ENCODE measurements around the gene OBSL1. TPM values are rescaled to one million over a fixed set of nuclear protein-coding genes. Genes with fewer than 3 reads are reported as not detected.

The OBSL1 gene
- polyA plus RNA-seq, 3 donors = 0.09 TPM; not detected in 2

DNA sequence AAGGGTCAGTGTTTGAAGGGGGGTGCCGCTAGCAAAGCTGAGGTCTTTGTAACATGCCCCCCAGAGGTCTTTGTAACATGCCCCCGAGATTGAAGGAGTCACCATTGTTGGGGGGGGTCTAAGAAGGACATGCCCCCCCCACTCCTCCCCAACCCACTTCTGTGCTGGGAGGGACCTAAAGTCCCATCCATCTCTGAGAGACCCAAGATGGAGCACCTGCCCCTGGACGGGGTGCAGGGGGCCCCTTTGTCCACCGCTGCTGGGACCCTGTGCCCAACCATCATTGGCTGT, 63.0 kb downstream of the OBSL1 start:
- Mint-ChIP-seq H3K4me1 (peaks cover 14% of the 10 kb centered on the region), H3K9me3 (peaks cover 2 to 20% (median 14%) of the 10 kb centered on the region in 7 donors), H3K4me3 (no peak overlapping the region), H3K36me3 (peaks cover 45% of the 10 kb centered on the region in 2 donors), H3K27me3 (ENCODE audit: low read depth in 3 of 3) (peaks cover 40 to 55% (median 50%) of the 10 kb centered on the region in 3 donors), H3K27ac (no peak overlapping the region)
- no peak overlapping the region for H3K9ac ChIP-seq (ENCODE audit: insufficient read depth, low read length, poor library complexity, severe bottlenecking)
- peaks cover 6% of the 10 kb centered on the region for H4K20me1 ChIP-seq (ENCODE audit: insufficient read depth, low read length)
- no peak overlapping the region for H2AFZ ChIP-seq (ENCODE audit: insufficient read depth, low read depth, low read length, poor library complexity, severe bottlenecking)
- no peak overlapping the region for H3K27ac ChIP-seq (ENCODE audit: low read depth in 1 of 2, low read length in 2 of 2)
- DNase-seq = no peak
- no peaks in the 10 kb centered on the region for H3K79me2 ChIP-seq (ENCODE audit: insufficient read depth, low read length)
- WGBS (ENCODE audit: insufficient coverage) = 60% methylated on average over 1 of the region's 4 CpGs
- no peak overlapping the region for H3K4me2 ChIP-seq (replicated peaks; ENCODE audit: extremely low read depth, low read length, poor library complexity, severe bottlenecking)
- peaks cover 37 to 42% of the 10 kb centered on the region in 2 donors for H3K36me3 ChIP-seq (replicated peaks in 1 of 2; ENCODE audit: control insufficient read depth in 1 of 2, insufficient read depth in 2 of 2, low read length in 2 of 2)
- H3K4me3 ChIP-seq (replicated peaks in 1 of 3; ENCODE audit: low read depth in 2 of 3, low read length in 3 of 3) = no peak overlapping the region
- peaks cover 26 to 48% of the 10 kb centered on the region in 2 donors for H3K27me3 ChIP-seq (ENCODE audit: control insufficient read depth in 2 of 2, insufficient read depth in 2 of 2, low read length in 2 of 2)
- H3K4me1 ChIP-seq (ENCODE audit: control insufficient read depth in 1 of 2, insufficient read depth in 2 of 2, low read length in 2 of 2) = no peaks in the 10 kb centered on the region
- TF ChIP-seq, protein P1, sequence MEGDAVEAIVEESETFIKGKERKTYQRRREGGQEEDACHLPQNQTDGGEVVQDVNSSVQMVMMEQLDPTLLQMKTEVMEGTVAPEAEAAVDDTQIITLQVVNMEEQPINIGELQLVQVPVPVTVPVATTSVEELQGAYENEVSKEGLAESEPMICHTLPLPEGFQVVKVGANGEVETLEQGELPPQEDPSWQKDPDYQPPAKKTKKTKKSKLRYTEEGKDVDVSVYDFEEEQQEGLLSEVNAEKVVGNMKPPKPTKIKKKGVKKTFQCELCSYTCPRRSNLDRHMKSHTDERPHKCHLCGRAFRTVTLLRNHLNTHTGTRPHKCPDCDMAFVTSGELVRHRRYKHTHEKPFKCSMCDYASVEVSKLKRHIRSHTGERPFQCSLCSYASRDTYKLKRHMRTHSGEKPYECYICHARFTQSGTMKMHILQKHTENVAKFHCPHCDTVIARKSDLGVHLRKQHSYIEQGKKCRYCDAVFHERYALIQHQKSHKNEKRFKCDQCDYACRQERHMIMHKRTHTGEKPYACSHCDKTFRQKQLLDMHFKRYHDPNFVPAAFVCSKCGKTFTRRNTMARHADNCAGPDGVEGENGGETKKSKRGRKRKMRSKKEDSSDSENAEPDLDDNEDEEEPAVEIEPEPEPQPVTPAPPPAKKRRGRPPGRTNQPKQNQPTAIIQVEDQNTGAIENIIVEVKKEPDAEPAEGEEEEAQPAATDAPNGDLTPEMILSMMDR (IDR thresholded peaks at IDR 0.05) = no peak
- intact Hi-C loops (cut with micrococcal nuclease) = no loop called here
- peaks cover 6 to 19% of the 10 kb centered on the region in 2 donors for H3K9me3 ChIP-seq (replicated peaks in 1 of 2; ENCODE audit: control insufficient read depth in 1 of 2, insufficient read depth in 1 of 2, low read length in 2 of 2)

DNA sequence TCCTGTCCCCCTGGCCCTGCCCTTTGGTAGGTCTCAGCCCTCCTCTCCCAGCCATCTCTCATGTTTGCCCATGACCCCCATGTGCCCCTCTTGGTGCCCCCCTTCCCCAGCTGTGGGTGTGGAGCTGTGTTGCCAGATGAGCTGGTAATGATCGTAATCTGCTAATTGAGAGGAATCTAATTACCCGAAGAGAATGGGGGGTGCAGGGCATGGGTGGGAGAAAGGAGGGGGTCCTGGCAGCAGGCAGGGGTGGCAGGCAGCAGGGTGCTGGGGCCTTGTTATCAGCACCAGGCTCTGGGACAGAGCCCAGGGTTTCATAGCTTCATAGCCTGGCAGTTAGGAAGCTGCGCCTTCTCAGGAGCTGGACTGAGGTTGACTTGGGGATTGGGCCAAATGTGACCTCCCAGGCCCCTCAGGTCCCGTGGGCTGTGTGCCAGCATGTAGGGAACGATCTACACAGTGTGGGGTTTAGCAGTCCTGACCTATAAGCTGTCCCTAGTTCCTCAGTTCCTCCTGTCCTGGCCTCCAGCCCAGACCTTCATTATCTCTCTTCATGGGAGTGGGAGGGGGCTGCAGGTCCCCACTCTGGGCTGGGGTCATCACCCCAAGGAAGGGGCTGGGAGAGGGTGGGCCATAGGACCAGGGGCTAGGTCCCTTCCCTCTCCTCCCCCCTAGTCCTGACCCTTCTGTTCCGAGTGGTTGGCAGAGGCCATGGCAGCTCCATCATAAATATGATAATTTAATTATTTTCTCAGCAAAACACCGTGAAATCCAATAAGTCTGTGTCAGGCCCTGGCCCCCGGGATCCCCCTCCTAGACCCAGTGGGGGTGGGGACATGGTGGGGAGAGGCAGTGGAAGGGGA, 63.5 kb downstream of the OBSL1 start:
- H3K4me1 Mint-ChIP-seq = peaks cover 14% of the 10 kb centered on the region
- intact Hi-C loops (cut with micrococcal nuclease) = no loop called here
- Histone ChIP-seq H3K79me2 (ENCODE audit: insufficient read depth, low read length) (no peaks in the 10 kb centered on the region), H3K9me3 (replicated peaks in 1 of 2; ENCODE audit: control insufficient read depth in 1 of 2, insufficient read depth in 1 of 2, low read length in 2 of 2) (peaks cover 6 to 15% of the 10 kb centered on the region in 2 donors), H2AFZ (ENCODE audit: insufficient read depth, low read depth, low read length, poor library complexity, severe bottlenecking) (no peak overlapping the region), H3K27me3 (ENCODE audit: control insufficient read depth in 2 of 2, insufficient read depth in 2 of 2, low read length in 2 of 2) (peaks cover 23 to 43% of the 10 kb centered on the region in 2 donors), H3K27ac (ENCODE audit: low read depth in 1 of 2, low read length in 2 of 2) (no peak overlapping the region), H4K20me1 (ENCODE audit: insufficient read depth, low read length) (peaks cover 6% of the 10 kb centered on the region), H3K4me3 (replicated peaks in 1 of 3; ENCODE audit: low read depth in 2 of 3, low read length in 3 of 3) (no peak overlapping the region), H3K4me1 (ENCODE audit: control insufficient read depth in 1 of 2, insufficient read depth in 2 of 2, low read length in 2 of 2) (no peaks in the 10 kb centered on the region), H3K4me2 (replicated peaks; ENCODE audit: extremely low read depth, low read length, poor library complexity, severe bottlenecking) (no peak overlapping the region), H3K36me3 (replicated peaks in 1 of 2; ENCODE audit: control insufficient read depth in 1 of 2, insufficient read depth in 2 of 2, low read length in 2 of 2) (peaks cover 38 to 48% of the 10 kb centered on the region in 2 donors), H3K9ac (ENCODE audit: insufficient read depth, low read length, poor library complexity, severe bottlenecking) (no peak overlapping the region)
- H3K27me3 Mint-ChIP-seq (ENCODE audit: low read depth in 3 of 3) = peaks cover 34 to 49% (median 45%) of the 10 kb centered on the region in 3 donors
- no peak overlapping the region for H3K27ac Mint-ChIP-seq
- H3K4me3 Mint-ChIP-seq = peak overlapping the region in 1 of 2 donors; percentile 48
- no peak for DNase-seq
- peaks cover 2 to 16% (median 12%) of the 10 kb centered on the region in 7 donors for H3K9me3 Mint-ChIP-seq
- peaks cover 46 to 49% of the 10 kb centered on the region in 2 donors for H3K36me3 Mint-ChIP-seq
- TF ChIP-seq, protein P1 (IDR thresholded peaks at IDR 0.05) = no peak
- WGBS (ENCODE audit: insufficient coverage) = 82% methylated on average over 5 of the region's 8 CpGs

All from CD14-positive monocyte (primary cell).